ENCODE data around the gene IRS2.

Gene IRS2

DNA sequence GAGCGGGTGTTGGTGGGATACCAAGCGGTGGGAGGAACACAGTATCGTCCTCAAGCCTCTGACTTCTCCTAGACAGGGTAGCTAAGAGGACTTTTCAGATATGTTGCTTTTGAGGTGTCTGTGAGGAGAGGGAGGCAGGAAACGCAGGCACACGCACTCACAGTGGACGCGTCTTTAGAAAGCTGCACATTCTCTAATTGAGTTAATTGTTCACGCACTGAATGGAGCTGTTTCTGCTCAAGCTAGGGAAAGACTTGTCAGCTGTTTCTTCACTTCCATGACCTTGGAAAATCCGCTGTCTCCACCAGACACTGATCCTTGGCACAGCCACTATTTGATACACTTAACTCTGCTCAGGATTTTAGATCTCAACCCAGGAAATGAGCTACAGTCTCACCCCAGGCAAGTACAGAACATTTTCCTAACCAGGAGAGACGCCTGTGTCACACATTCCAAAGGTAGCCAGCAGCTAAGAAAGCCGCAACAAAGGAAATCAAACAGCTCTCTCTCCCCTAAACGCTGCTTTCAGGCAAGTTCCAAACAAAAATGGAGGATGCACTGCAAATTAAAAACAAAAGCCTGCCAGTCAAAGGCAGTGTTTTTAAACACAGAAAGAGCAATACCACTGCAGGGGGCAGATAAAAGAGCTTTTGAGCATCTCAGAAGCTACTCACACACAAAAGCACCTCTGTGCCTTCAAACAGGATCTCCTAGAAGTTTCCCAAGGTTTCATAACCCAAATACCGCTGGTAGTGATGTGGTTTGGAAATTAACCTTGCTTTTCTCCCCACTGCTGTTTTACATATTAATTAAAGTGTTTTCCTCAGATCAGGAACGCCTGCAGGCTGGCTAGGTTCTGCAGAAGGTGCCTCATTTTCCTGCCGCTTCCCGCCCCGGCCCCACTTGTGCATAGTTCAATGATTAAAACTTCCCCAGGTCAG lies 57.3 kb downstream of the IRS2 start:
- DNase-seq, result no peak

DNA sequence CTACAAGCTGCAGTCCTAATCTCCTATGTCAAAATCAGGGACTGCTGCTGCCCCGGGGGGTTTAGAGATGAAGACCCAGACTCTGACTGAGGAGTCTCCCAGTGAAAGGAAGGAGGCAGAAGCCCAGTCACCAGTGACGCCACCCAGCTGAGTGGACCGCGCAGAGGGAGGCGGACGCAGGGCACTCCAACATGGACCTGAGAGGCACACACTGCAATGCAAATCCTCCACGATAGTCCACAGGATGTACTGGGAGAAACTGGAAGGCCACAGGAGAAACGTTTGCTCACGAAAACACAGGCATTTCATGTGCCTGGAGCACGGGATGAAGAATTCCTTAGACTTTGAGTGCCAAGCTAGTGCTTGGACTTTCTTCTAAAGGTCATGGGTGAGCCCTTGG lies 58.3 kb downstream of the IRS2 start:
- no peak for DNase-seq

DNA sequence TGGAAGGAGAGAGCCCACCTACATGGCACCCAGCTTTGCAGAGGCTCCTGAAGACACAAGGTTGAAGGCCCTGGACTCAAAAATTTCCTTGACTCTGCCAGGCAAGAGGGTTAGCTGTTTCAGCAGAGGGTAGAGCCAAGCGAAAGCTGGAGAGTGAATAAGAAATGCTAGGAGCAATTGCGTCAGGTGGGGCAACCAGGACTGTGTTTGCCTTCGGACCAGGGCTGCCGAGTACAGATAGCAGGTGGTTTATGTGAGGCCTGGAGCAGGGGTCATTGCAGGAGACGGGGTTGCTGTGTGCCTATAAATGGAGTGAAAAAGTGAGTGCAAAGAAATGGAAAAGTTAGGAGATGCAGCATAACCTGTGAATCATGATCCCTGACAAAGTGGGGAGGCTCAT lies 59.1 kb downstream of the IRS2 start:
- no peak for DNase-seq

DNA sequence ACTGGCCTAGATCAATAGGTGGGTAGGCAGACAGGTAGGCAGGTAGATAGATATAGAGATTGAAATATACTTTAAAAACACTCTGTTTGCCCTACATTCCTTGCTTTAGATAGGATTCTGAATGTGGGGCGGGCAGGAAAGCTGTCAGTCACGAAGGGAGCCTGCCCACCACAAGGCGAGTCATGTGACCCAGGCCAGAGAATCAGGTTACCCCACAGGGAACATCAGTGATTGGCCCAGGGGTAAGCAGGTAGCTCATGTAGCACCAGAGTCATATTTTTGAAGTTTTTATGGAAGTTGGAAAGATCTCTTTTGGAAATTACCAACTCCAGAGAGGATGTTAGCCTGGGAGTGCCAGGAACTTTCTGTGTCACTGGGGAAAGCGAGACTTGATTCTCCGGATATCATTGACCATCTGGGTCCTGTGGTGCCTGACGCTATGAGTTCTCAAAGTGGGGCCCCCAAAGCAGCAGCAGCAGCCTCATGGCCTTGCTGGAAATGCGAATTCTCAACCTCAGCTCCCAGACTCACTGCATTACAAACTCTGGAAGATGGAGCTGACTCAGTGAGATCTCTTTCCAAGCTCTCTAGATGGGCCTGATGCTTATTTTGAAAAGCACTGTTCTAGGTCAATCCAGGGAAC lies 60.3 kb downstream of the IRS2 start:
- no peak for DNase-seq

DNA sequence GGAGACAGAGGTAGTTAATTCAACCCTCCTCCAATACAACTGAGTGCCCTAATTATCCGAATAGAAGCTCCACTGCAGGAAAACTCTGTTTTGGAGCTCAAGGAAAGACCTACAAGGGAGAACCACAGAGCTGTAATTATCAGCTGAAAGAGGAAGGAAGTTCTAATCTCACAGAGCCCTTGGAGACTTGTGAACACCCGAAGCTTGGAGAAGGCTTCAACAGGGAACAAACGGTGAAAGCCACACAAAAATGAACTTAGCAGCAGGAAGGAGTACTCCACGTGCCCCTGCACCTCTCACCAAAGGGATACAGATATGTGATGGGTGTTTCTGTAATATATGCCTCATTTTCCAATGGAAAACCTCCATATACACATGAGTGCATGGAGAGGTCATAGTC lies 61.1 kb downstream of the IRS2 start:
- DNase-seq, result no peak

DNA sequence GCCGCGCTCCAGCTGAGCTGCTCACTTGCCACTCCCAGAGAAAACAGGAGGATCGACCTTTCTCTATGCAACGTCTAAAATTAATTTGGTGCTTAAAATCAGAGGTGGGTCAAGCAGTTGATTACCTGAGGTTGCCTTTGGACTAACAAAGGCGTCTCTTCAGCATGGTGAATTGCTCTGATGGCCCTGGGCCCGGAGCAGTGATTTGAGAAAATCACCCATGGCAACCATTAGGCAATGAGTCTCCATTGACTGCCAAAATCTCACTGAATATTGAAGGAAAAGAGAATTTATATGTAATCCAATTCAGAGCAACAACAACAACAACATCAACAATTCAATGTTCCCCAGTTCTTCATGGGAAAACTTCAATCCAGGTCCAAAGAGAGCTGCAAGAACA lies 61.8 kb downstream of the IRS2 start:
- no peak for DNase-seq

DNA sequence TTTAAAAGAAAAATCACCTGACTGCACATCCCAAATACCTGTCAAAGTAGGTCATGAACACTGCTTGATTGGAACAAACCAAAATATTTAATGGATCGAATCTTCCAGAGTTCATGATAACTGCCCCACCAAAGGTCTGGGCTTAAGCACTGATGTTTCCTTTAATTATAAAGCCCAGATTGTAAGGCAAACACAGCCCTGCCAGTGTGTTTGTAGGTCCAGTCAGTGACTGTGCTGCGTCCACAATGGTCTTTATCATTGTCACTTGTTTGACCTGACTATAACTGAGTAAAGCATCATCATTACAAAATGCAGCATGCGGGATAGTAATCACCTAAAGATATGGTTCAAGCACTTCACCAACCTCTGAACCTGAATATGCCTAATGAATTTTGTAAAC lies 63.3 kb downstream of the IRS2 start:
- DNase-seq, result no peak

DNA sequence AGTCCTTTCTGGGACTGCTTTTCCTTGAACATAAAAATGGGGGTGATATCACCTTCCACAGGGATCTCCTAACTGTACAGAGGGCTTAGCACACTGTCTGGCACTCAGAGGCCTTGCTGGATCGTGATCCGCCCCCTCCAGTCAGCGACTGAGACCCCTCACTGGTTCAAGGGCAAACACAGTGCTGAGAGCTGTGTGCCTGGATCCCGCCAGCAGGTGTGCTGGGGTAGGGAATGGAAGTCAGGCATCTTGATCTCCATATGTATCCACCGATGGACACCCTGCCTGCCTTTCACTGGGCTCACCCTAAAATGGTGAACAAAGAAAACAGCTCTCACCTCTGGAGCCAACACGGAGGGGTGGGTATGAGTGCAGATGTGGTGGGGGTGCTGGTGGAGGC lies 64.3 kb downstream of the IRS2 start:
- no peak for DNase-seq

DNA sequence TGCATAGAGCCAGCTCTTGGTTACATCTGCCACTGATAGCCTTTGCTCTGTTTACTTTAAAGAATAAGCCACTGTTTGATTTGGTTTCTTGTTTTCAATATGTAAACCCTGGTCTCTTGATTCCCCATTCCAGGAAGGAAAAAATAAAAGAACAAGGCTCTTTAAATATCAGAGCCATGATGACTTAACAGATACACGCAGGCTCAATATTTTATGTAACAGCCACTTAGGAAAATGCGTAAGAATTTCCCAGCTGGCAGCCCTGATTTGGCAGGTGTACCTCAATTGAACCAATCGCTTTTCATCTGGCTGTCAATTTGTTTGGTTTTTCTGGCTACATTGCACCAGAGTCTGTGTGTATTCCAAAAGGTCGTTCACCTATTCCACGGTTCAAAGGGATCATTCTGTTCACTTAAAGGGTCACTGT lies 65.6 kb downstream of the IRS2 start:
- no peak for DNase-seq

DNA sequence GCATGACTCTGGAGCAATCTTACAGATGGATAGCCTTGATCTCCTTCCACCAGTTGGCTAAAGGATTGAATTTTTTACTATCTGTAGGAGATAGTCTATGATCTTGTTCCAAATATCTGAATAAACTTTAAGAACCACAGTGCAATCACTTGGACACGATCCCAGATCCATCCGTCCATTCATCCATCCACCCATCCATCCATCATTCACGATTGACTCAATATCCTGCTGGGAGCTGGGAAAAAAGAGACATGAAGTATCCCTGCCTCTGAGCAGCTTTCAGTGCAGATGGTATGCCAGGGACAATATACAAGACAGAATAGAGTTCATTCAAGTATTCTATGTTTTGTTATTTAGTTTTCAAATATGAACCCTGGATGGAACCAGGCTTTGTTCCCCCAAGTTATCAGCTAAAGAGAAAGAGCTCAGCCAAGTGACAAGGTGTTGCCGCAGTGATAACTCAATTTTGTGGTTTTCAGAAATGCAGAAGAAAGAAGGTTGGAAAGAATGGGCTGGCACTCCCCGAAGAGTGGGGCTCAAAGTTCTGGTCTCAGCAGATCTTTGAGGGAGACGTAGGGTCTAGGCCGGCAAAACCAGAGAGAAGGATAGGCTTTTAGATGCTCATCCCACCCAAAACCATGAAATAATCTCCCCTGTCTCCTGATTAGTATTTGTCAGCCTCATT lies 66.3 kb downstream of the IRS2 start:
- no peak for DNase-seq

DNA sequence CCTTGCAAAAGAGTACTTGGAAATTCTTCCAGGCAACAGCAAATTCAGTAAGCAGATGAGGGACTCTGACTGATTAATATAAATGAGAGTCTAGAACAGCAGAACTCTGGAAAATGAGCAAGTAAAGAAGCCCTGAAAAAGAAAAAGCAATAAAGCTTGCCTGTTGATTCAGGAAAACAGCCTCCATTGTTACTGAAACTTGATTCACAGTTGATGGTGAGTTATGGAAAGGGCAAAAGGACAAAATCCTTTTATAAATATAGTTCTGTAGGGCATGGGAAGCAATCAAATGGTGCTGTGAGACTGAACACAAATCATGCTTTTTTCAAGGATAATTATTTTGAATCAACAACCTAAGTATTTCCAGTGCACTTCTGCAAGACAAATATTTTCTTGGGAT lies 67.7 kb downstream of the IRS2 start:
- DNase-seq, result no peak

DNA sequence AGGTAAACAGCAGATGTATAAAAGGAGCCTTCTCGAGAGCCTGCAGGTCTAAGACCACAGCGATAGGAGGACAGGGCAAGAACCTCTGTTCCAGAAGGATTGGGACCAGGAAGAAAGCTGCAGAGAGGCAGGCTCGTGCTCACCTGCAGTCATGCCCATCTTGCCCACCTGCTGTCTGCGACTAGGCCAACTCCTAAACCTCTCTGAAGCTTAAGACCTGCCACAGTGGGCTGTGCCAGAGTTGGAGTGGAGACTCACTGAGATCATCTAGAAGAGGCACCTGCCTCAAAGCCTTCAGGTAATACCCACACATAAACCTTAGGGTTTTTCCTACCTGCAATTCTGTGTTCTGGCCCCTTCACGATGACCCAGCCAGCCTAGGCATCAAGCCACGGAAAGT lies 68.7 kb downstream of the IRS2 start:
- DNase-seq, result no peak

DNA sequence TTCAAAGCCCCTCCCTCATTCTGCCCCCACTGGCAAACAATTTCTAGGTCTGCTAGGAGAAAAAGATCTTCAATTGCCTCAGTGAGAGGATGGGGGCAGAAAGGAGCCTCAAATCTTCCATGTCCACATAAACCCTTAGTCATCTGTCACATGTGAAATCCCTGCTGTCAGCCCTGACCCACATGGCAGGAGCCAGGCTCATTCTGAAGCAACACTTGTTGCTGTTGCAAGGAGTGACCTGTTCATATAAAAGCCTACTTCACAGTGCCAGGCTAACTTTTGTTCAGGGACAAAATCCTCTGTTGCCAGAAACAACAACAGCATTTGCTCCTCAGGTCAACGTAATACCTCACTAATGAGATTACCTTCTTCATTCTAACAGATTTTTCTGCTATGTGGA lies 70.5 kb downstream of the IRS2 start:
- DNase-seq, result no peak

DNA sequence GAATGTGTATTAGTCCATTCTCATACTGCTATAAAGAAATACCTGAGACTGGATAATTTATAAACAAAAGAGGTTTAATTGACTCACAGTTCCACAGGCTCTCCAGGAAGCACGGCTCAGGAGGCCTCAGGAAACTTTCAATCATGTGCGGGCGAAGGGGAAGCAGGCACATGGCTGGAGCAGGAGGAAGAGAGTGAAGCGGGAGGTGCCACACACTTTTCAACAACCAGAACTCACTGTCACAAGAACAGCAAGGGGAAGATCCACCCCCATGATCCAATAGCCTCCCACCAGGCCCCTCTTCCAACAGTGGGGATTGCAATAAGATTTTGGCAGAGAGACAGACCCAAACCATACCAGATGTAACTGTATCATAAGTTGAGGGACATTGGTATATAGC lies 72.7 kb downstream of the IRS2 start:
- no peak for DNase-seq

DNA sequence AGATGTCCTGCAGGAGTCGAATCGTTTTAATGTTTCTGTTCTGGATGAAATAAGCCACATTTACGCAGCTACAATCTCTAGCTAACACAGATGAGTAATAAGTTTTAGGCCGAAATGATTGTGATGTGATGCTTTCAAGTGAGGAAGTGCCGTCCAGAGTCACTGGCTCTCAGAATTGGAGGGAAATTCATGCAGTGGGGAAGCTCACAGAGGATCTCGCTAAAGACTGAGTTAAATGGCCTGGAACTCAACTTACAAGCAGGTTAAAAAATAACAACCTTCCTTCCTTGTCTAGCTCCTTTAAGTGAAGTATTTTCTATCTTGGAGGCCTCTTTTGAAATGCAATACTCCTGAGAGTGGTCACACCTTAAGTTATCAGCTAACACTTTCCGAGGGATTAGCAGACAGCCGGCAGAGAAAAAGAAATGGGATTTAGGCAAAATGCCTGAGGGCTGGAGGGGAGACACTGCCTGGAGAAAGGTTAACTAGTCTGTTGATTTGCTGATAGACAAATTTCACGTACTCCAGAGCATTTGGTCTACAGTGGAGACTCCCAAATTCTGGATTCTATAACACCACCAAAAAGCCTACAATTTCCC lies 74.2 kb downstream of the IRS2 start:
- DNase-seq, result no peak

DNA sequence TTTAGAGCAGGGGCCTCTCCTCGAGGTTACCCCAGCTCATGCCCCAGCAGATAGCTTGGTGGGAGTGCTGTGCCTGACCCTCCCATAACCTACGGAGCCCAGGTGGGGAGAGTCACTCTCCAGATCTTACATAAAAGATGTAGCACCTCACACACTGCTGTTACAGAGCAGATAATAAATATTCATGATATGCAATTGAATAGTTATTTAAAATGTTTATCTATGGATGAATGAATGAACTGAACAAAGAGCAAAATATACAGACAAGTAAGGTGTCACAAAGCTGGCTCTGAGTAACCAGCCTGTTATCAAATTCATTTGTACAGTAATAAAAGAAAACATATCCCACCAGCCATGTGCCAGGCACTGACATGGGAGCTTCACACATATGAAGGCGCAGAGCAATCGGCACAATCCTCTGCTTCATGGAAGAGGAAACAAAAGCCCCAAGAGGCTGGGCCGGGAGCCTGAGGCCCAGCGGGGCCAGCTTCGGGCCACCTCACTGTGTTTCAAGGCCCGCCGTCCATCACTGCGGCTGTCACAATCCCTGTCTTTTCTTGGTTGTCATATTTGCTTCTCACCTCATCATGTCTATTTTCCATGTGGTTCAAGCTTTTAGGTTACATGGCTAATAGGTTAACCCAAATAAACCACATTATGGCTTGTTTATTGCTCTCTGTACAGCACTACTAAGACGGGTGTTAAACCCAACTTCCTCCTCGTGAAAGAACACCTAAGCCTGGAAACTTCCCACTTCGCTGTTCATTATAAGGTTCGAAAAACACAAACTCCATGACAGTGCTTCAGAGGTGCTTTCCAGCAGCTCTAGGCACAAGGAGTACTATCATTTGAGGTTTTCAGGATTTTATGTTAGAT lies 78.4 kb downstream of the IRS2 start:
- no peak for DNase-seq

DNA sequence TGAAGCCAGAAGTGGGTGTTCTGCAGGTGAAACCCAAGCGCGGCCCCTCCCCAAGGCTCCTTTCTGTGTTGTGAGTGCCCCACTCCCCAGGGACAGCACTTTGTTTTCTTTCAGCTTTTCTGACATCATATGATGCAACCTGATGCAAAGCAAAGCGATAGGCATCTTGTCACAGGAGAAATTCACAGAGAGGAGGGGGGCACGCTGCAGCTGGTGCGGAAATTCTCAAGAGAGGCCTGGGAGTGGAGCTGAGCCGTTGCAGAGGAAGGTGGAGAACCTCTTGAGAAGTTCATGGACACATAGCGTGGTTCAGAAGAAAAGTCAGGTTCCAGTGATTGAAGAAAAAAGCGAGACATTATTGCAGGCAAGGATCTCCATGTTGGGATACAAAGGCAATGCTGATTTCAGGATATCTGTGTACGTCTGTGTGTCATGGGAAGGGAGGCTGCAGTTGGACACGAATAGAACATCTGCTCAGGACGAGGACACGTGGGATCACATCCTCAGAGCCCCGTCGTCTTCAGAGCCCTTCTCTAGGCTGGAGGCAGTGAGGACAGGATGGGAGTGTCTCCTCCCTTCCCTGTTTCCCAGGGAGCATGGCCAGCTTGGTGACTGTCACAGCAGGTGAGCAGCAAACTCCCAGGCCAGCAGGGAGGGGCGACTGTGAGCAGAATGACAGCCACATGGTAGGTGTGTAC lies 79.2 kb downstream of the IRS2 start:
- no peak for DNase-seq

DNA sequence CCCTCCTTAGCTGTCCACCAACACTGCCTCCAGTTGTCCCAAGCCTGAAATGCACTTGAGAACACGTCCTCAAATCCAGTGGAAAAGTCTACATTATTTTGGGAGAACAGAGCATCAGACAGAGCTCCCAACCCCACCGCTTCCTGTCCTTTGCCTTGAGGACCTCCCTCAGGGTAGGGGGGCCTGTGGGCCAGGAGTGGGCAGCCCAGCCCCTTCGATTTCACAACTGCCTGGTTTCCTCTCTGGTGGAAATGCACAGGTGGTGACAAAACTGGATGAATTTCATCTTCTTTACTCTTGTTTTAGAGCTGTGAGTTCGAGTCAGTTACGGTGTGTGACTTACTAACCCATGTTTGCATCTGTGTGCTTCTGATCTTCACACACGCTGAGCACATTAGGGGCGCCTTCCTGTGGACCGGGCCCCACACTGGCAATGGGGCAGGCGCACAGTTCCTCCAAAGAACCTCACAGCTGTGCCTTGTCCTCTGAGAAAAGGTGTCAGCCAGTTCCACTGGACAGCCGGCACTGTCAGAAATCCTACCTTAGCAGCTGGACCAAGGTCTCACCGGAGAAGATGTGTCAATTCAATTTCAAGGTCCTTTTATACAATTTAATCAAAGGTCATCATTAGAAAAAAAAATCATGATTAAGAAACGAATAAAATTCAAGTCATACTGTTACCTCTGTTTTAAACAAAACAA lies 80.2 kb downstream of the IRS2 start:
- DNase-seq, result no peak

DNA sequence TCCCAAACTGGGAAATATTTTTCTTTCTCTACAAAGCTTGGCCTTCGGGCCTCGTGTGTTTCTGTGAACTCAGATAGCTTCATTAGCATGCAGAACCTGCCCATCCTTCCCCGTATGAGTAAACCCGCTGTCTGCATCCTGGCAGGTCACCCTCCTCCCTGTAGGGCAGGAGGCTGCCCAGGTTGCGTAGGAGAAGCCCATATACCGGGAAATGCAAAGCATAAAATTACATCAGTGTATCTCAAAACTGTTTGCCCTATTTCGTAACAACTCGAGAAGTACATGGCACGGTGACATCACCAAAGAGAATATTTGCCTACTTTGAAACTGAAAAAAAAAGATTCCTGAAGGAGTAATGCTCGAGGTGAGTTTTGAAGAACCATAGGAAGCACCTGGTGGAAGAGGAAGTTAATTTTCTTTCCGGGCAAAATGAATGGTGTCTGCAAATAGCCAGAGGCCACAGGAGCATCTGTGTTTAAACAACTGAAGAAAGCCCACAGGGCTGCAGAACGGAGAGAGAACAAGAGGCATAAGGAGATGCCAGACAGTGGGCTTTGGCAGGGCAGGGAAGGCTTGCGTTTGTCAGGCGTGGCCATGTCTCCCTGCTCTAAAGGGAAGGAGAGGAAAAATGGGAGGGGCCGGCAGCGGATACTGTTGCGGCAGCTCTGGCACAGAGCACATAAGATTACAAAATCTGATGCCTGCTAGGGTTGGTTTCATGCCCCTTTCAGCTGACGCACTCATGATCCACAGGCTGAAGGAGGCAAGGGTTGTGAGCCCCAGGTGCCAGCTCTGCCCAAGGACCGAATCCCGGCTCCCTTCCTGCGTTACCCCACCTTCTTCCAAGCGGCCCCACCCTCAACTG lies 81.4 kb downstream of the IRS2 start:
- no peak for DNase-seq

DNA sequence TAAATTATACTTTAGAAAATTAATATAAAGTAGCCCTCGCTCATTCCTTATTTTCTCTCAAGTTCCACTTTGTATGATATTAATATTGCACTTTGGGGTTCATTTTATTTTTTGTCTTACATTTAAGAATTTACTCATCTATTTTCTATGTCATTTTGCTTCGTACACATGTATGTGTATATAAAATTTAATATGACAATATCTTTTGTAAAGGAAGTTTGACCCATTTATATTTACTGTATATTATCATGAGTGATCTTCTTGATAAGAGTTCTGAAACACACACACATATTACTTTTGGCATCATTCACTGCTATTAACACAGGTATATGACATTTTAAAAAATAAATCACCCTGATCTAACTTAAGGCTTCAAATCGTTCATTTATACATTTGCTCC lies 83.1 kb downstream of the IRS2 start:
- no peak for DNase-seq

Data from T-helper 1 cell (primary cell).